HepG2 (cell line): ENCODE results near the gene CISH. TPM values are rescaled to one million over a fixed set of nuclear protein-coding genes. Genes with fewer than 3 reads are reported as not detected.

Experiments
- ERF ChIP-seq: IDR thresholded peaks from 2 replicates; pipeline ENCODE4 v1.6.1; 2018; ENCODE audit warnings: missing biosample characterization, missing genetic modification reagents
- HOXA5 ChIP-seq: sonication (generic); formaldehyde crosslinking; IDR thresholded peaks from 2 replicates; pipeline ENCODE4 v1.4.0; 2020; ENCODE audit warnings: missing genetic modification reagents
- LCORL ChIP-seq, 2 experiments: fragments of 450-650 bp in 1 of 2; sonication (generic) in 1 of 2; formaldehyde crosslinking in 1 of 2; IDR thresholded peaks; 2 replicates each; pipeline versions ENCODE4 v1.5.0 to v1.6.1; 2017 to 2020; ENCODE audit warnings: antibody characterized with exemption in 1 of 2, missing genetic modification reagents in 1 of 2
- MED13 ChIP-seq: sonication (generic); formaldehyde crosslinking; IDR thresholded peaks from 2 replicates; pipeline ENCODE4 v1.5.0; 2020; ENCODE audit warnings: missing genetic modification reagents
- SRY ChIP-seq: sonication (generic); formaldehyde crosslinking; IDR thresholded peaks from 2 replicates; pipeline ENCODE4 v1.8.0; 2022; ENCODE audit warnings: mild to moderate bottlenecking, missing genetic modification reagents
- TEAD2 ChIP-seq: sonication (generic); formaldehyde crosslinking; IDR thresholded peaks from 2 replicates; pipeline ENCODE4 v1.9.0; 2021; ENCODE audit warnings: missing genetic modification reagents
- ZNF30 ChIP-seq: sonication (generic); formaldehyde crosslinking; IDR thresholded peaks from 2 replicates; pipeline ENCODE4 v1.5.0; 2020; ENCODE audit warnings: mild to moderate bottlenecking, missing genetic modification reagents
- ZNF670 ChIP-seq: sonication (generic); formaldehyde crosslinking; IDR thresholded peaks from 2 replicates; pipeline ENCODE4 v1.8.0; 2022; ENCODE audit warnings: mild to moderate bottlenecking, missing genetic modification reagents, borderline replicate concordance
- polyA plus RNA-seq, 8 experiments: library from polyadenylated mRNA; depleted of rRNA in 3 of 8; stranded (reverse) in 7 of 8; unstranded in 1 of 8; fragments of >200 nt; fragmentation: Illumina TruSeq in 4 of 8; extraction: Trizol in 4 of 8; gene quantifications; 2 replicates each; pipeline versions ENCODE4 v1.2.1 to v1.2.3, GENCODE V29; 2011 to 2016; ENCODE audit warnings: low read depth in 4 of 8, missing spikeins in 1 of 8, mixed read lengths in 1 of 8; ENCODE audit not compliant: insufficient read depth in 1 of 8
- total RNA-seq, 5 experiments: library from RNA; depleted of rRNA; stranded (reverse); fragments of >200 nt; fragmentation: Illumina TruSeq; extraction: Trizol; gene quantifications; 2 replicates each; pipeline ENCODE4 v1.2.3, GENCODE V29; 2016; ENCODE audit warnings: low read depth in 1 of 5
- TF ChIP-seq, protein P1 (sequence below): sonication (generic); formaldehyde crosslinking; IDR thresholded peaks from 2 replicates; pipeline ENCODE4 v1.5.0; 2020; ENCODE audit warnings: mild to moderate bottlenecking, missing genetic modification reagents
- TF ChIP-seq, protein P2 (sequence below): sonication (generic); formaldehyde crosslinking; conservative IDR thresholded peaks from 2 replicates; pipeline ENCODE4 v1.4.0; 2020; ENCODE audit warnings: mild to moderate bottlenecking, missing genetic modification reagents, moderate library complexity
- TF ChIP-seq, protein P3 (sequence below): sonication (generic); formaldehyde crosslinking; IDR thresholded peaks from 2 replicates; pipeline ENCODE4 v1.4.0; 2020; ENCODE audit warnings: missing genetic modification reagents

CISH gene
- total and polyA plus RNA-seq, 2 of the 13 experiments (the other 11 are each of a cell fraction or from before 2014, with no cell fraction given) = 0.91 to 1.5 TPM

DNA sequence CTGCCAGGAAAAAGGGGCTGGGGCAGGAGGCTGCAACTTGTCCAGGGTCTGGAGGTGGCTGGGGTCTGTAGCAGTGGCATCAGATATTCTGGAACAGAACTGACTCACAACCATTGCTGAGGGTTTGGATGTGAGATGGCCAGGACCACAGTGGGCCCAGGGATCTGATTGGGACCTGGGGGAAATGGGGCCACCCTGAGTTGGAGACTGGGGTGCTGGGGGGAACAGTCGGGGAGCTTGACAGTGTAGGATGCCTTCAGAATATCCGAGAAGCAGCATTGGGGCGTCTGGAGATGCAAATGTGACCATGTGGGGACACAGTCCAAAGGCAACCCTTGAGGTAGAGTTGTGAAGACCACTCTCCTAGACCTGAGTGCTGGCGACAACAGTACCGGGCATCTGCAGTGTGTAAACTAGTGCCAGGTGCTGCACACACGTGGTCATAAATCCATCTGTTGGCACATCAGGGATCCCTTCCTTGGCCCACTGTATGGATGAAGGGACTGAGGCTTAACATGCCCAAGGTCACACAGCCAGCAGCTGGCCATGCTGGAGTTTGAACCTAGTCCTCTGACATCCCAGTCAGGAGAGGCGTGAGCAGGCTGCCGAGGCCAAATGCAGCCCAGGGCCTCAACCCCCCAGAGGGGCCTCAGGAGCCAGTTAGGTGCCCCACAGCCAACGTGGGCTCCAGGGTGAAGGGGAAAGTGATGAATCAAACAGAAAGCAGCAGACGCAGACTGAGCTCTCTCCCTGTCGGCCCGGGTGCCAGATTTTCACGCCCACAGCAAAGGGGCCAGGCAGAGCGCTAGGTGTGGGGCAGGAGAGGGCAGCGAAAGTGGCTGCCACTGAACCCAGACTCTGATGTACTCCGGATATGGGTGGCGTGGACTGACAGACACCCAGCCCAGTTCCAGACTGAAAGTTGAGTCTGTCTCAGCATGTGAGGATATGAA is 23.5 kb downstream of the CISH start (continued):
- TF ChIP-seq, protein P1, sequence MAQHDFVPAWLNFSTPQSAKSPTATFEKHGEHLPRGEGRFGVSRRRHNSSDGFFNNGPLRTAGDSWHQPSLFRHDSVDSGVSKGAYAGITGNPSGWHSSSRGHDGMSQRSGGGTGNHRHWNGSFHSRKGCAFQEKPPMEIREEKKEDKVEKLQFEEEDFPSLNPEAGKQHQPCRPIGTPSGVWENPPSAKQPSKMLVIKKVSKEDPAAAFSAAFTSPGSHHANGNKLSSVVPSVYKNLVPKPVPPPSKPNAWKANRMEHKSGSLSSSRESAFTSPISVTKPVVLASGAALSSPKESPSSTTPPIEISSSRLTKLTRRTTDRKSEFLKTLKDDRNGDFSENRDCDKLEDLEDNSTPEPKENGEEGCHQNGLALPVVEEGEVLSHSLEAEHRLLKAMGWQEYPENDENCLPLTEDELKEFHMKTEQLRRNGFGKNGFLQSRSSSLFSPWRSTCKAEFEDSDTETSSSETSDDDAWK (CRISPR knock-in tag) = no peak
- TF ChIP-seq LCORL (IDR thresholded peaks at IDR 0.05) = no peak
- TF ChIP-seq LCORL (CRISPR knock-in tag; IDR thresholded peaks at IDR 0.05) = no peak
- no peak for TF ChIP-seq ZNF30 (CRISPR knock-in tag)
- TF ChIP-seq, protein P2, sequence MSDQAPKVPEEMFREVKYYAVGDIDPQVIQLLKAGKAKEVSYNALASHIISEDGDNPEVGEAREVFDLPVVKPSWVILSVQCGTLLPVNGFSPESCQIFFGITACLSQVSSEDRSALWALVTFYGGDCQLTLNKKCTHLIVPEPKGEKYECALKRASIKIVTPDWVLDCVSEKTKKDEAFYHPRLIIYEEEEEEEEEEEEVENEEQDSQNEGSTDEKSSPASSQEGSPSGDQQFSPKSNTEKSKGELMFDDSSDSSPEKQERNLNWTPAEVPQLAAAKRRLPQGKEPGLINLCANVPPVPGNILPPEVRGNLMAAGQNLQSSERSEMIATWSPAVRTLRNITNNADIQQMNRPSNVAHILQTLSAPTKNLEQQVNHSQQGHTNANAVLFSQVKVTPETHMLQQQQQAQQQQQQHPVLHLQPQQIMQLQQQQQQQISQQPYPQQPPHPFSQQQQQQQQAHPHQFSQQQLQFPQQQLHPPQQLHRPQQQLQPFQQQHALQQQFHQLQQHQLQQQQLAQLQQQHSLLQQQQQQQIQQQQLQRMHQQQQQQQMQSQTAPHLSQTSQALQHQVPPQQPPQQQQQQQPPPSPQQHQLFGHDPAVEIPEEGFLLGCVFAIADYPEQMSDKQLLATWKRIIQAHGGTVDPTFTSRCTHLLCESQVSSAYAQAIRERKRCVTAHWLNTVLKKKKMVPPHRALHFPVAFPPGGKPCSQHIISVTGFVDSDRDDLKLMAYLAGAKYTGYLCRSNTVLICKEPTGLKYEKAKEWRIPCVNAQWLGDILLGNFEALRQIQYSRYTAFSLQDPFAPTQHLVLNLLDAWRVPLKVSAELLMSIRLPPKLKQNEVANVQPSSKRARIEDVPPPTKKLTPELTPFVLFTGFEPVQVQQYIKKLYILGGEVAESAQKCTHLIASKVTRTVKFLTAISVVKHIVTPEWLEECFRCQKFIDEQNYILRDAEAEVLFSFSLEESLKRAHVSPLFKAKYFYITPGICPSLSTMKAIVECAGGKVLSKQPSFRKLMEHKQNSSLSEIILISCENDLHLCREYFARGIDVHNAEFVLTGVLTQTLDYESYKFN = peak; percentile 88
- TF ChIP-seq MED13 (CRISPR knock-in tag) = no peak
- no peak for TF ChIP-seq TEAD2
- TF ChIP-seq, protein P3, sequence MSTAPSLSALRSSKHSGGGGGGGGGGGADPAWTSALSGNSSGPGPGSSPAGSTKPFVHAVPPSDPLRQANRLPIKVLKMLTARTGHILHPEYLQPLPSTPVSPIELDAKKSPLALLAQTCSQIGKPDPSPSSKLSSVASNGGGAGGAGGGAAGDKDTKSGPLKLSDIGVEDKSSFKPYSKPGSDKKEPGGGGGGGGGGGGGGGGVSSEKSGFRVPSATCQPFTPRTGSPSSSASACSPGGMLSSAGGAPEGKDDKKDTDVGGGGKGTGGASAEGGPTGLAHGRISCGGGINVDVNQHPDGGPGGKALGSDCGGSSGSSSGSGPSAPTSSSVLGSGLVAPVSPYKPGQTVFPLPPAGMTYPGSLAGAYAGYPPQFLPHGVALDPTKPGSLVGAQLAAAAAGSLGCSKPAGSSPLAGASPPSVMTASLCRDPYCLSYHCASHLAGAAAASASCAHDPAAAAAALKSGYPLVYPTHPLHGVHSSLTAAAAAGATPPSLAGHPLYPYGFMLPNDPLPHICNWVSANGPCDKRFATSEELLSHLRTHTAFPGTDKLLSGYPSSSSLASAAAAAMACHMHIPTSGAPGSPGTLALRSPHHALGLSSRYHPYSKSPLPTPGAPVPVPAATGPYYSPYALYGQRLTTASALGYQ (CRISPR knock-in tag) = no peak
- TF ChIP-seq ZNF670 (CRISPR knock-in tag) = no peak
- TF ChIP-seq SRY = no peak
- TF ChIP-seq ERF (CRISPR knock-in tag) = no peak
- no peak for TF ChIP-seq HOXA5 (CRISPR knock-in tag)
